GM12801 (cell line): ENCODE results near the gene TEX22.

Source experiments
- TF ChIP-seq, protein P1 (sequence below): IDR thresholded peaks from one replicate; pipeline ENCODE4 v1.5.1; 2011; ENCODE audit warnings: control low read depth; ENCODE audit not compliant: insufficient read length; ENCODE audit errors: extremely low read depth

The TEX22 gene

DNA sequence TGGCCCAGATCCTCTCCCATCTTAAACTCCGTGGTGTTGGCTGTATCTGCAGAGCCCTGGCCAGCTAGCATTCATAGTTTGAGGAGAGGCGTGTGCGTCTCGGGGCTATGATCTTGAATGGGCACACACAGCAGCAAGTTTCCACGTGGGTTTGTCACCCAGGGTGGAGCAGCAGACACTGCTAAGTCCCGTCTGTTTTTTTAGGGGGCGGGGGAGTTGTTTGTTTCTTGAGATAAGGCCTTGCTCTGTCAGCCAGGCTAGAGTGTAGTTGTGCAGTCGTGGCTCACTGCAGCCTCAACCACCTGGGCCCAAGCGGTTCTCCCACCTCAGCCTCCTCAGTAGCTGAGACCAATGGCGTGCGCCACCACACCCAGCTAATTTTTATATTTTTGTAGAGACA, 20.1 kb upstream of the TEX22 start:
- TF ChIP-seq, protein P1, sequence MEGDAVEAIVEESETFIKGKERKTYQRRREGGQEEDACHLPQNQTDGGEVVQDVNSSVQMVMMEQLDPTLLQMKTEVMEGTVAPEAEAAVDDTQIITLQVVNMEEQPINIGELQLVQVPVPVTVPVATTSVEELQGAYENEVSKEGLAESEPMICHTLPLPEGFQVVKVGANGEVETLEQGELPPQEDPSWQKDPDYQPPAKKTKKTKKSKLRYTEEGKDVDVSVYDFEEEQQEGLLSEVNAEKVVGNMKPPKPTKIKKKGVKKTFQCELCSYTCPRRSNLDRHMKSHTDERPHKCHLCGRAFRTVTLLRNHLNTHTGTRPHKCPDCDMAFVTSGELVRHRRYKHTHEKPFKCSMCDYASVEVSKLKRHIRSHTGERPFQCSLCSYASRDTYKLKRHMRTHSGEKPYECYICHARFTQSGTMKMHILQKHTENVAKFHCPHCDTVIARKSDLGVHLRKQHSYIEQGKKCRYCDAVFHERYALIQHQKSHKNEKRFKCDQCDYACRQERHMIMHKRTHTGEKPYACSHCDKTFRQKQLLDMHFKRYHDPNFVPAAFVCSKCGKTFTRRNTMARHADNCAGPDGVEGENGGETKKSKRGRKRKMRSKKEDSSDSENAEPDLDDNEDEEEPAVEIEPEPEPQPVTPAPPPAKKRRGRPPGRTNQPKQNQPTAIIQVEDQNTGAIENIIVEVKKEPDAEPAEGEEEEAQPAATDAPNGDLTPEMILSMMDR = no peak

DNA sequence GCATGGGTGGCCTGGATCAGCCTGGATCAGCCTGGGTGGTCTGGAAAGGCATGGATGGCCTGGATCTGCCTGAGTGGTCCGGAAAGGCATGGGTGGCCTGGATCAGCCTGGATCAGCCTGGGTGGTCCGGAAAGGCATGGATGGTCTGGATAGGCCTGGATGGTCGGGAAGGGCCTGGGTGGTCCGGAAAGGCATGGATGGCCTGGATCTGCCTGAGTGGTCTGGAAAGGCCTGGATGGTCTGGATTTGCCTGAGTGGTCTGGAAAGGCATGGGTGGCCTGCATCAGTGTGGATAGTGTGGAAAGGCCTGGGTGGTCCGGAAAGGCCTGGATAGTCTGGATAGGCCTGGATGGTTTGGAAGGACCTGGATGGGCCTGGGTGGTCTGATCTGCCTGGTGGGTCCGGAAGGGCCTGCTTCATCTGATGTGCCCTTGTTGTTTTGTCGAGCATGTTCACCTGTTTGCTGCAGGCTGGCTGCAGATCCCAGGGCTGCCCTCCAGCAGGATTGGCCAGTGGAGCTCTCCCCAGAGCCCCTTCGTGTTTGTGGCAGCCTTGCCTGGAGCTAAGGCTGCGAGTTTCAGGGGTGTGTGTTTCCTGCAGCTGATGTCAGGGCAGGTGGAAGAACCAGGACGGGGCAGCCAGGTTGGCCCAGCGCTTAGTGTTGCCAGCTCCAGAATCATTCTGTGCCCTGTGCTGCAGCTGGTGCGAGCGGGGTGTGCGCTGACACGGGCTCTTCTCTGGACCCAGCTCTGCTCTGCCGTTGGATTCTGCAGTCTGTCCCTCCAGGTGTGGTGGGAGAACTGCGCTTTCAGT, 19.3 kb upstream of the TEX22 start:
- TF ChIP-seq, protein P1 = no peak

DNA sequence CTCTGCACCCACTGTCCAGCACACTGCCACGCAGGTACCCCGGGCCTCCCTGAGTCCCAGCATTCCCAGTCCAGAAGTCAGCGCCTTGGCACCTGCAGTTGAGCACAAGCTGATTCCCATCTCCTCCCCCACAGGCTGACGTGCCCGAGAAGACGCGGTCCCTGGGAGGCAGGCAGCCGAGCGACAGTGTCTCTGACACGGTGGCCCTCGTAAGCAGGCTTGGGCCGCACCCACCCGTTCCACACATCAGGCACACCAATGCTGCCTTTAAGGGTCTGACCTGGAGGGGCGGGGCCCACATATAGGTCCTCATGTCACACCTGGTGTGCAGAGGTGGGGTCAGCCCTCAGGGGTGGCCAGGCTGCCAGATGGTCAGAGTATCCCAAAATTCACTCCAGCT, 18.4 kb upstream of the TEX22 start:
- TF ChIP-seq, protein P1 = no peak

DNA sequence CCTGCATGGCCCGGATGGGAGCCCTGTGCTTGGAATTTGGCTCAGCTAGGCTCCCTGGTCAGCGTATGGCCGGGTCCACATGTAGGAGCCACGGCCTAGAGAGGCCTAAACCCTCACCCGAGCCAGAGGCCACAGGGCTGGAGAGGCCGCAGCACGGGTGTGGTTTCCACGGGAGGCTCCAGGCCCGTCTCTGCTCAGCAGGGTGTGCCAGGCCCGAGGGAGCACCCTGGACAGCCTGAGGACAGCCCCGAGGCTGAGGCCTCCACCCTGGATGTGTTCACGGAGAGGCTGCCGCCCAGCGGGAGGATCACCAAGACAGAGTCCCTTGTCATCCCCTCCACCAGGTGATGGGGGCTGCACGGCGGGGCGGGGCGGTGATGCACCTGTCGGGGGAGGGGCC, 17.6 kb upstream of the TEX22 start:
- TF ChIP-seq, protein P1 = no peak

DNA sequence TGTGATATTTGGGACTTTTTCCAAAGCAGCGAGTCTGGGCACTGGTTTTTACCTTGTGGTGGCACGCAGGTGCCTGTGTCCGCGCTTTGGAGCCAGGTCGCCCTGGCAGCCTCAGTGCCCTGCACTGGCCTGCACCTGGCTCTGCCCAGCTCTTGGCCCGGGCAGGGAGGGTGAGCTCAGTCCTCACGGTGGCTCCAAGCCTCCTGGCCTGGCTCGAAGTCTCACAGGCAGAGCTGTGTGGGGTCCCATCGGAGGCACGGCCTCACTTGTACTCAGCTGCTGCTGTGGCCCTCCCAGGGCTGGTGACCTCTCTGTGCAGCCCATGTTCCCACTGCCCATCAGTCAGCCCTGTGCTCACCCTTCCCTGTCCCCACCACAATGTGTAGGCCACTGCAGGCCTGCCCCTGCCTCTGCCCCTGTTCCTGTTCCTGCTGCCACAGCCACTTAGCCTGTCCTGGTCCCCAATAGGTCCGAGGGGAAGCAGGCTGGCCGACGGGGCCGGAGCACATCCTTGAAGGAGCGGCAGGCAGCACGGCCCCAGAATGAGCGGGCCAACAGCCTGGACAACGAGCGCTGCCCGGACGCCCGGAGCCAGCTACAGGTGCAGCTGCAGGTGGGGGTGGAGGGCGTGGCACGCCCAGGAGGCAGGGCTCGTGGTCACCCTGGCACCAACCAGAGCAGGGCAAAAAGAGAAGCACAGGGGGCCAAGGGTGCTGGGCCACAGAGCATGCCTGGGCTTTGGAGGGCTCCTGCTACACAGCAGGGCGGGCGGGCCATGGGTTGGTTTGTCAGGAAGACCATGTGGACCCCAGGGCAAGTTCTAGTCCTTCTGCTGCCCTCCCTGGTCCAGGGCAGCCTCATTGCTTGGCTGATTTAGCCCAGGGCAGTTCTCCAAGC, 16.6 kb upstream of the TEX22 start:
- TF ChIP-seq, protein P1 = no peak

DNA sequence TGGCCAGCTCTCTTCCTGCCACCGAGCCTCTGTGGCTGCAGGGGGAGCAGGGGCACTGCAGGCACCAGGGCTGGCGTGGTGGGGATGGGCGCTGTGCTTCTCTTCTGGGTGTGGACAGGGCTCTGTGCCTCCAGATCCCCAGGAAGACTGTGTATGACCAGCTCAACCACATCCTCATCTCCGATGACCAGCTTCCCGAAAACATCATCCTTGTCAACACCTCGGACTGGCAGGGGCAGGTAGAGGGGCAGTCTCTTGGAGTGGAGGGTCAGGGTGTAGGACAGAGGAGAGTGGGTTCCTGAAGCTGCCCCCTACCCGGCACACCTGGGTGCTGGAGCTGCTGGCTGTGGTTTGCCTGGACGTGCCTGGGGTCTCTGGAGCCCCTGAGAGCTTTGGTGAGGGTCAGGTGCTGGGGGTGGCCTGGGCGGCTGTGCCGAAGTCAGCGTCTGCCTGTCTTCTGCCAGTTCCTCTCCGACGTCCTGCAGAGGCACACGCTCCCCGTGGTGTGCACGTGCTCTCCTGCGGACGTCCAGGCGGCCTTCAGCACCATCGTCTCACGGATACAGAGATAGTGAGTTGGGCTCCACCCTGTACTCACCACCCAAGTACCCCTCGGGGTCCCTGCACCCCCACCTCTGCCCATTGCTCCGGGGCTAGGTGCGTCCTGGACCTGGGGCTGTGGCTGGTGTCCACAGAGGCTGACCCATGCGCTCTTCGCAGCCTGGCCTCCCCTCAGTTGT, 15.8 kb upstream of the TEX22 start:
- TF ChIP-seq, protein P1 = no peak

DNA sequence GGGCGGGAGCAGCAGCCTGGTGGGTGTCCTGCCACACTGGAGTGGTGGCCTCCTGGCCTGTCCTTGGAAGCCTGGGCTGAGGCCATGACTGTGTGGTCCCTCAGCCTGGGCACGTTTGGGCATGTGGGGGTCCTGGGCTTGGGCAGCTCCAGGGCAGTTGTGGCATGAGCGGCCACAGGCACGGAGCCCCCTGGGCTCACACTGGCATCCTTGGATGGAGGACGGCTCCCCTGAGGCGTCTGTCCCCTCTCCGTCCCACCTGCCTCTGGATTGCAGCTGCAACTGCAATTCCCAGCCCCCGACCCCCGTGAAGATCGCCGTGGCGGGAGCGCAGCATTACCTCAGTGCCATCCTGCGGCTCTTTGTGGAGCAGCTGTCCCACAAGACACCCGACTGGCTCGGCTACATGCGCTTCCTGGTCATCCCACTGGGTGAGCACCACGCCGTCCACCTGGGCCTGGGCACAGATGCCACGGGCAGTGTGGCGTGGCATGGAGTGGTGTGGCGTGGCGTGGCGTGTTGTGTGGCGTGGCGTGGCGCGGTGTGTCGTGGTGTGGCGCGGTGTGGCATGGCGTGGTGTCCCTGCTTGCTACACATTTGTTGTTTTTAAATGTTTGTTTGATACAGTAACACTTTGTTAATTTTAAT, 15.1 kb upstream of the TEX22 start:
- TF ChIP-seq, protein P1 = no peak
